Activated CD4-positive, CD25-positive, alpha-beta regulatory T cell (primary cell): ENCODE measurements around the gene RELL2.
"Not testable (repeated sequence)": the region's sequence is repeated elsewhere in the genome, so short reads cannot be mapped to it uniquely, and the experiment has no call there.

Experiments used
- DNase-seq, 4 experiments: peaks; one replicate each; lab custom pipeline; 2025; lab: John Stamatoyannopoulos, UW

RELL2 gene

GRCh38 chr5:141636413-141637122 is at the start of gene RELL2, which contains the start of gene HDAC3:
RELL2 (plus strand) TSS chr5:141636997; CDS start chr5:141638226, 1,229 bp downstream.
HDAC3 (minus strand) TSS chr5:141636849; CDS start chr5:141636790, 59 bp downstream.
- DNase-seq, result peak; percentile 85 to 90 (median 86)

DNA sequence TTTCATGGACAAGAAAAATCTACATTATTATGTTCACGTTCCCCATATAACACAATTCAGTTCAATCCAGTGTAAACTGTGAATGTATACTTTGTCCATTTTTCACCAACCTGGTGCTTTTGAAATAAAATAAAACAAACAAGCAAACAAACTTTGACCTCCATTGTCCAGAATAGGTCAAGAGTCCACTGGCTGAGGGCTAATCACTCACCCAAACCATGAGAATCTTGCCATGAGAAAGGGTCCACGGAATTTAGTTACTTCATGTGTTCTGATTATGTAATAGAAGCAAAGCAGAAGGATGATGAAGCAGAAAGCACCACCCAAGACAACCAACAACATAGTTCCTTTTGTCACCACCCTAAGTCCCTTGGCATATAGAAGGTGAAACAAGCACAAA is 46.7 kb upstream of the RELL2 start:
- DNase-seq, result no peak

GRCh38 chr5:141596867-141597266 is 39.9 kb upstream of the RELL2 start:
- DNase-seq, result no peak

DNA sequence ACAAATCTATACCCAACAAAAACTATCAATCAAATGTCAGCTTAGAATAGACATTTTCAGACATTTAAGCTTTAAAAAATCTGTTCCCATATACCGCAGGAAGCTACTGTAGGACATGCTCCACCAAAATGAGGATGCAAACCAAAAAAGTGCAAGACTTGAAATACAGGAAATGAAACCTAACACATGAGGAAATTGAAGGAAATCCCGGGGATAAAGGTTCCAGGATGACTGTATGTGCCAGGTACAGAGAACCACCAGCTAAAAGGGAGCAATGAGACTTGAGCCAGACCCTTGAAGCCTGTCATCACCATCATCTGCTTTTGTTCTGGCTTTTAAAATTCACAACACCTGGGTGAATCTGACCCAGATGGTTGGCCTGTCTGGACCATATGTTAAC is 39.4 kb upstream of the RELL2 start:
- DNase-seq, result no peak

GRCh38 chr5:141597814-141598213 is 39.0 kb upstream of the RELL2 start:
- no peak for DNase-seq

GRCh38 chr5:141598391-141599345 is 38.1 kb upstream of the RELL2 start:
- no peak for DNase-seq

DNA sequence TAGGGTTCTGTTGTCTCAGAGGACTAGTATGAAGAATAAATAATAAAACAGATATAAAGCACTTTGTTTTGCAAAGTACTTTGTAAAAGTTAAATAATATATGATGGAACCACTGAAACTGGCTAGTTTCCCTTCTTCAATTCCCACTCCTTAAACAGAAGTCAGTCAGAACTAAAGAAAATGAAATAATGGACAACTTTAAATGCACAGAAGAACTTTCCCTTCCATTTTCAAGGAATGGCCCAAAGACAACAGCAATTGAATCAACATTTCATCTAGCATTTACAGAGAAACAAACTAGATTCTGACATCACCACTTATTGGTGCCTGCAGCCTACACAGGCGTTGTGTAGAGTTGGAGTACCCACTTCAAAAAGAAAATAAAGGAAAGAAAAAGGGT is 34.2 kb upstream of the RELL2 start:
- DNase-seq, result no peak

- DNase-seq, result no peak
These were observed 32.7 kb upstream of the RELL2 start for GRCh38 chr5:141603923-141604717.

GRCh38 chr5:141605523-141606277 is 31.1 kb upstream of the RELL2 start:
- peak in 3 of 4 experiments; percentile 7 to 46 (median 41) for DNase-seq

DNA sequence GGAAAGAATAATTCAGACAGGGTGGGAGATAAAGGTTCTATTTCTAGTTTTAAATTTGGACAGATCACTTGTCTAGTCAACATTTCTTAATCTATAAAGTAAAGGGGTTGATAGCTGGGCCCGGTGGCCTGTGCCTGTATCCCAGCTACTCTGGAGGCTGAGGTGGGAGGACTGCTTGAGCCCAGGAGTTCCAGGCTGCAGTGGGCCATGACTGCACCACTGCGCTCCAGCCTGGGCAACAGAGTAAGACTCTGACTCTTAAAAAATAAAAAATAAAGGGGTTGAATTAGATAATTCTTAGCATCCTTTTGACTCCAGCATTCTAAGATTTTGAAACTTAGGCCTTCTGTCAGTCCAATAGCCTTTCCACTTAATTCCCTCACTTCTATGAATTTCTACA is 28.8 kb upstream of the RELL2 start:
- no peak for DNase-seq

DNA sequence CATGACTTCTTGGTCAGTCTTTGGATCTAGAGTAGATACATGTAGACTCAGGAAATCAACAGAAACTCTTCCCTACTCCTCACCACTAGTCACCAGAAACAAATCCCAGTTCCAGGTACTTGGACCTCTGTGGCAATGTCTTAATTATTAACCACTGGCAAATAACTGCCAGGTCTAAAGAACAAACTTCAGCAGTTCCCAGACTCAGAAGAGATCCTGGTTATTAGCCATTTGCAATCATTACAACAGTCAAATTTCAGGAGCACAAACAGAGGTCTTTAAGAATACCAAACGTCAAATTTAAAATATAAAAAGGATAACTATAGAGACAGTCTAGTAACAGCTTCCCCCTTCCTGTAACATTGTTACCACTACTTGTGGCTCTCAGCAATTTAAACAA is 28.2 kb upstream of the RELL2 start:
- DNase-seq, result no peak

GRCh38 chr5:141609044-141609443 is 27.8 kb upstream of the RELL2 start:
- no peak for DNase-seq

GRCh38 chr5:141609921-141610320 is 26.9 kb upstream of the RELL2 start:
- DNase-seq, result not testable (repeated sequence)

GRCh38 chr5:141611289-141611688 is 25.5 kb upstream of the RELL2 start:
- DNase-seq, result no peak

DNA sequence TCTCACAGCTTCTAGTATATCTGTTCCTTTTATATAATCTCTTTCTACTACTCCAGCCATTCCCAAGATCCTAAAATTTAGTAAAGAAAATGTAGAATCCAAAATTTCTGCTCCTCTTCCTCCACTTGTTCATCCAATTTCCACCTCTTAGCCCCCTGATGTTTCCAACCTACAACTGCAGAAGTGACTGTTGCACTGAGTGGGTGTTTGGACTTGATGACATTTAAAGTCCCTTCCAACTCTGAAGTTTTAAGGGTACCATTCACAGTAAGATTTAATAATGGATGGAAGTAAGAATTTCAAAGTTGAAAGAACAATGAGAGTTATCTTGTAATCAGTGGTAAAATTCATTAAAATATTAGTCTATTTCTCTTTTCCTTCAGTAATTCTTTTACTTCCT is 23.5 kb upstream of the RELL2 start:
- no peak for DNase-seq

- no peak for DNase-seq
These were observed 20.6 kb upstream of the RELL2 start for GRCh38 chr5:141615991-141616720.

DNA sequence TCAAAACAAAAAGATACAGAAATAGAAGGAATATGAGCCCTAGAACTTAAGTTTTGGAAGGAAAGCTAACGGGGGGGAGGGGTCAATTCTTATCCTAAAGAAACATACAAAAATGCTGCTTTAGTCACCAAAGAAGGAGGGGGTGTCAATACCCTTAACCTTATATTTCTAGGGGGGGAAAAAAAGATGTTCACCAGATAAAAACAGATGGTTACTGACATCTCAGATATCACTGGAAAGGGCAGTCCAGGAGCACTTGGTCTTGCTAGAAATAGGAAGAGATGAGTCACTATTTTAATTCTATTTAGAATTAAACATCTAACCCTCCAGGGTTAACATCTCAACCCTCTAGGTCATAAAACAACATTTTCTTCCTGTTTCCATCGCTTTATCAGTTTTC is 19.7 kb upstream of the RELL2 start:
- DNase-seq, result no peak

- no peak for DNase-seq
These were observed 19.1 kb upstream of the RELL2 start for GRCh38 chr5:141617682-141618029.

- DNase-seq, result peak; percentile 12 to 38 (median 22)
These were observed 18.6 kb upstream of the RELL2 start for GRCh38 chr5:141618030-141618803.
